NCI-H510A treated with DMSO at 0.1 percent for 48 hours (cell line): ENCODE measurements around the gene CMIP.
A peak's percentile ranks its signal among the peaks of the same experiment; 100 is the strongest.

Experiments used
- DNase-seq: peaks from one replicate; lab custom pipeline; 2025; lab: John Stamatoyannopoulos, UW

CMIP gene

GRCh38 chr16:81664153-81664552 is 219.5 kb downstream of the CMIP start:
- DNase-seq, result no peak

DNA sequence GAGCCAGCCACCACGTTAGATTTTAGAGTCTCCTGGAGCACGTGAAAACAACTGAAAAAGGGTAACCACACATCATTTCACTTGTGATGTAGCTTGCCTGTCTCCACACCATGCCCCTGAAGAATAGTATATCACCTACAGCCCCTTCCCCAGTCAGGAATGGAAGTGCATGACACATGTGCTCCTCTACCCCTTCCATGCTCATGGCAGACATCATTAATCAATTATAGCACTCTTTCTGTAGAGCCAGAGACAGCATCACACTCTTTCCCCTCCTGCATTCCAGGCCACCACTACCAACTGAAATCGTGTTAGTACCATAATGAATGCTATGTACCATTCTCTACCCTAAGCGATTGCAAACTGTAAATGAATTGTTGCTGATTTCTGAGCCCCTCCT is 221.0 kb downstream of the CMIP start:
- DNase-seq, result no peak

GRCh38 chr16:81666113-81666512 is 221.5 kb downstream of the CMIP start:
- DNase-seq, result no peak

GRCh38 chr16:81668243-81669097 is 223.9 kb downstream of the CMIP start:
- DNase-seq, result peak; percentile 28

- DNase-seq, result peak; percentile 85
Observed at GRCh38 chr16:81669473-81670350, 225.1 kb downstream of the CMIP start.

GRCh38 chr16:81671738-81672597 is 227.4 kb downstream of the CMIP start:
- no peak for DNase-seq

GRCh38 chr16:81673432-81673831 is 228.8 kb downstream of the CMIP start:
- no peak for DNase-seq

GRCh38 chr16:81675662-81676061 is 231.1 kb downstream of the CMIP start:
- DNase-seq, result no peak

GRCh38 chr16:81676066-81676882 is 231.7 kb downstream of the CMIP start:
- DNase-seq, result no peak

GRCh38 chr16:81676883-81677737 is 232.5 kb downstream of the CMIP start:
- no peak for DNase-seq

- DNase-seq, result no peak
Observed at GRCh38 chr16:81678326-81679095, 233.9 kb downstream of the CMIP start.

- DNase-seq, result no peak
Observed at GRCh38 chr16:81679721-81680430, 235.3 kb downstream of the CMIP start.

DNA sequence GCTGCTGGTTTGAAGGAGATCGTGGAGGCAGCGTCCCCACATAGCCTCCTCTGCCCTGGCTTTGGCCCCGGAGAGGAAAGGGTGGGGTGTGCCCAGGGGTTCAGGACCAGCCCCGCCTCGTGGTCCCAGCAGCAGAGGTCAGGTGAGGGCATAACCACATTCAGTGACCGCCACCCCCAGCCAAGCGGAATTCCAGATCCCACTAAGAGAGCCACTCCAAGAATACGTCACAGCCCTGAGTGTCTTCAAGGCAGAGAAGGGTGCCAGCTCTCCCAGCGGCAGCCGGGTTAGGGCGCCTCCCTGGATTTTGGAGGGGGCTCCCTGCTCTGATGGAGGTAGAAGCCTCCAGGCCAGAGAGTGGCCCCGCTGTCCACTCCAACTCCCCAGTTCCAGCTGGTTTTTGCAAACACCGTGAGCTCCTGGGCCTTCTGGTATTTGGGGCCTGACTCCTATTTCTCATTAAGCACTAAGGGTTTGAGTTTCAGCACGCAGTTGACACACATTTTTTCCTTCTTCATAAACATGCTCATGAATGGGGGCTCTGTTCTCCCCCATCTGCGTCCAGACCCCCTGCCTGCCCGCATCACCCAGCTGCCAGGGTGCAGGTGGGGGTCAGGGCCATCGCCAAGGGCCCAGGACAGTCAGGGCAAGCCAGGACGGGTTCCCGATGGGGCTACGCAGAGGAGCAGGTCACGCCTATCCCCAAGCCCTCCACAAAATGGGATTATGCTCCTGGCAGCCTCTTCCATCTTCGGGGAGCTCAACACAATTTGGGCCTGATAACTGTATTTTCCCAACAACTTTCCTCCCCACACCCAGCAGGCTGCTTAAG is 236.1 kb downstream of the CMIP start:
- DNase-seq, result no peak

- DNase-seq, result no peak
Observed at GRCh38 chr16:81681311-81681710, 236.7 kb downstream of the CMIP start.

DNA sequence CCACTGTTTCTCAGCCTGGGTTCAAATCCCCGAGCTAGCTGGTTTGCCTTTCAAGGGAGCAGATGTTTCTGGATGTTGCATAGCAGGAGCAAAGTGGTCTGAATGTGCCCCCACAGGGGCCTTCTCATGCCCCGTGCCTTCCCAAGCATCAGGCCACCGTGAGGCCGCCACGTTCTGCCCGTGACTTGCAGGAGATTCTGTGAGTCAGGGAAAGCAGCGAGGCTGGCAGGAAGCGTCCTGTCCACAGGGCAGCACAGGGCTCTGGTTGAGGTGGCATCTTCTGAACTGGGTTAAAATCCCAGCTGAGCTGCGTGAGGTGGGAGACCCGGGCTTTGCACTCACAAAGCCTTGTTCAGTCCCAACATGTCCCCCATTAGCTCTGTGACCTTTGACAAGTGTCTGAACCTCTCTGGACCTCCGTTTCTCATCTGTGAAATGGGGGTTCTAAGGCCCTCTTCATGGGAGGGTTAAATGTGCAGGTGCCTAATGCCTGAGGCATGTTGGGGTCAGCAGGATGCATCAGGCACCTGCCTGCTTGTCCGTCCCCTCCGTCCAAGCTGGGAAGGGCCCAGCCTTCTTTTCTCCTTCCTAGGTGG is 239.7 kb downstream of the CMIP start:
- no peak for DNase-seq

GRCh38 chr16:81684901-81685300 is 240.3 kb downstream of the CMIP start:
- DNase-seq, result no peak

DNA sequence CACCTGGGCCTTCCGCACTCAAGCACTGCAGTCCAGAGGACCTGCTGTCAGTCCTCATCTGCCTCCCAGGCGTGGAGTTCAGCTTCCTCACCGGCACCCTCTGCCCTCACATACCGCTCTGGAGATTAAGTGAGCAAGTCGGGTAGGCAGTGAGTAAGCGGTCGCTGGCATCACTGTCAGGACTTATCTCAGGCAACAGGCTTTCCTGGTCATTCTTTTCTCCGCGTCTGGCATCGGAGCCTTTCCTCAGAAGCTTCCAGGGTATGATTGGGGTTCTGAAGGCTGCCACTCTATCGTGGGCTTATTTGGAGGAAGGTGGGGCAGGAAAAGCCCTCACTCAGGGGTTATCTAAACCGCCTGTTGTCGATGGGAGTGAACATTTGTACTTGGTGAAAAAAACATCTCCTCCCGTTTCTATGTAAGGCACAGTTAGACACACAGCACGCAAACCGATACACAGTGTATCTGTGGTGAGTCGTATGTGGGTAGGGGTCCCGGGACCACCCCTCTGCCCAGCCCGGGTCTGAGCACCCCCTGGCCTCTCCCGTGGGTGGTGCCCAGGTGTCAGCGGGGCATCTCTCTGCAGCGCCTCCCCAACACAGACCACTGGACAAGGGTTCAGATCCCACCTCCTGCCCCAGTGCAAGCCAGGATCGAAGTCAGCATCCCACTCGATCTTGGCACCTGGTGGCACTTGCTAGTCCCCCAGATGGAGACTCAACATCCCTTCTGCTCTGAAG is 242.0 kb downstream of the CMIP start:
- DNase-seq, result no peak
